ENCODE measurements around the gene SCAF11.

DNA sequence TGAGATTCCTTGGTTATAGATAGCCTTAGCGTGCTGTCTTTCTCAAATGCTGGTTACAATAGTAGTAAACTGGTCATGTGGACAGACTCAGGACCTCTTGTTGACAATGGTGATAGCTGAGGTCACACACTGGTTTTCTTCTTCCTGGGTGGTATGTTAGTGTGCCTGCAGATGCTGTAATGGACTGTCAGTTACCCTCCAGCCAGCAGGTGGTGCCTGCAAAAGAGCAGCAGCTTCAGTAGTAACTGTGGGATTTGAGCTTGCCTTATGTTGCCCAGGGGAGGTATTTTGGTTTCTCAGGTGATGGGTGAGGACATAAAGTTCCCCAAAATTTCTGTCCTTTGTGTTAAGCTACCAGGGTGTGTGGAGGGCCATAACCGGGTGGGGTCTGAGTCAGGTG lies 33.7 kb upstream of the SCAF11 start:
- TF ChIP-seq, protein P1, sequence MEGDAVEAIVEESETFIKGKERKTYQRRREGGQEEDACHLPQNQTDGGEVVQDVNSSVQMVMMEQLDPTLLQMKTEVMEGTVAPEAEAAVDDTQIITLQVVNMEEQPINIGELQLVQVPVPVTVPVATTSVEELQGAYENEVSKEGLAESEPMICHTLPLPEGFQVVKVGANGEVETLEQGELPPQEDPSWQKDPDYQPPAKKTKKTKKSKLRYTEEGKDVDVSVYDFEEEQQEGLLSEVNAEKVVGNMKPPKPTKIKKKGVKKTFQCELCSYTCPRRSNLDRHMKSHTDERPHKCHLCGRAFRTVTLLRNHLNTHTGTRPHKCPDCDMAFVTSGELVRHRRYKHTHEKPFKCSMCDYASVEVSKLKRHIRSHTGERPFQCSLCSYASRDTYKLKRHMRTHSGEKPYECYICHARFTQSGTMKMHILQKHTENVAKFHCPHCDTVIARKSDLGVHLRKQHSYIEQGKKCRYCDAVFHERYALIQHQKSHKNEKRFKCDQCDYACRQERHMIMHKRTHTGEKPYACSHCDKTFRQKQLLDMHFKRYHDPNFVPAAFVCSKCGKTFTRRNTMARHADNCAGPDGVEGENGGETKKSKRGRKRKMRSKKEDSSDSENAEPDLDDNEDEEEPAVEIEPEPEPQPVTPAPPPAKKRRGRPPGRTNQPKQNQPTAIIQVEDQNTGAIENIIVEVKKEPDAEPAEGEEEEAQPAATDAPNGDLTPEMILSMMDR (IDR thresholded peaks at IDR 0.05; ENCODE audit: poor library complexity), result no peak
- TF ChIP-seq EZH2phosphoT487 (IDR thresholded peaks at IDR 0.05; ENCODE audit: low read depth, severe bottlenecking, unreplicated experiment), result no peak

All from hepatocyte (in vitro differentiated cells).